ENCODE measurements around the gene CANT1.

DNA sequence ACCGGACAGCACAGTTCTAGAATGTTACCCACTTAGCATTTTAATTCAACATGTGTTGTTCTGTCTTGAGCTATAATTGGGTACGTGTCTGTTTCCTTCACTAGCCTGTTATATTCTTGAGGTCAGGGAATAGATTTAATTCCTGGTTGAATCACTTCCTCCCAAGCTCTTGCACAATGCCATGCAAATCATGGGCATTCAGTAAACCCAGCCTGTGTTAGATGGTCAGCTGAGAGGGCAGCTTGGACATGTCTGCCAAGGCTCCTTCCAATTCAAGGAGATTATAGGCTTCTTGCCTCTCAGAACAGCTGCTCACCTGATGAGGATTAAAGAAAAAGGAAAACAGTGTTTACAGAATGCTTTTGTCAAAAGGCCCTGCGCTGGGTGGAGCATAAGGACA is 27.0 kb upstream of the CANT1 start:
- TF ChIP-seq GABPA (tag; conservative IDR thresholded peaks at IDR 0.05; ENCODE audit: low read depth), result no peak
- TF ChIP-seq CBX3 (IDR thresholded peaks at IDR 0.05; ENCODE audit: borderline replicate concordance in 1 of 2, low read length in 2 of 2), result no peak
- no peak for TF ChIP-seq COPS2 (conservative IDR thresholded peaks at IDR 0.05)
